GM12892 (cell line): Measurements from ENCODE around the gene SMYD3.

ENCODE experiments used
- POLR2A ChIP-seq: IDR thresholded peaks from 2 replicates; pipeline ENCODE4 v1.6.1; 2011; ENCODE audit warnings: low read depth, low read length, control low read depth
- POLR2AphosphoS5 ChIP-seq: IDR thresholded peaks from 2 replicates; pipeline ENCODE4 v1.6.1; 2011; ENCODE audit warnings: low read depth, low read length, control low read depth

GRCh38 chr1:246010386-246010785, 496.7 kb downstream of the SMYD3 start:
- TF ChIP-seq POLR2A: no peak
- no peak for TF ChIP-seq POLR2AphosphoS5
